ENCODE measurements around the gene ZNF778.

GRCh38 chr16:89278441-89279240, 61.1 kb downstream of the ZNF778 start:
- TF ChIP-seq CTCF (IDR thresholded peaks at IDR 0.05) (no peak), EZH2 (IDR thresholded peaks at IDR 0.05) (no peak)

Data from neural progenitor cell (in vitro differentiated cells).